Measurements from ENCODE around the gene PPP2R5C.

Gene PPP2R5C

GRCh38 chr14:101823511-101824120 lies 62.1 kb downstream of the PPP2R5C start:
- no peak overlapping the region for H3K4me3 ChIP-seq (ENCODE audit: low read depth, low read length)
- in situ Hi-C loops (cut with HindIII; ENCODE audit: low sequenced_read_pairs): no loop called here
- DNase-seq (ENCODE audit: low read depth, low spot score): no peak

GRCh38 chr14:101824339-101824727 lies 62.8 kb downstream of the PPP2R5C start:
- no peak for TF ChIP-seq CTCF (IDR thresholded peaks at IDR 0.05; ENCODE audit: low read depth, low read length)
- DNase-seq (ENCODE audit: low read depth, low spot score): no peak
- in situ Hi-C loops (cut with HindIII; ENCODE audit: low sequenced_read_pairs): no loop called here
- no peak overlapping the region for H3K4me3 ChIP-seq (ENCODE audit: low read depth, low read length)

More at GRCh38 chr14:101823511-101824120, 62.1 kb downstream of the PPP2R5C start:
- TF ChIP-seq CTCF (IDR thresholded peaks at IDR 0.05; ENCODE audit: low read depth, low read length): no peak

DNA sequence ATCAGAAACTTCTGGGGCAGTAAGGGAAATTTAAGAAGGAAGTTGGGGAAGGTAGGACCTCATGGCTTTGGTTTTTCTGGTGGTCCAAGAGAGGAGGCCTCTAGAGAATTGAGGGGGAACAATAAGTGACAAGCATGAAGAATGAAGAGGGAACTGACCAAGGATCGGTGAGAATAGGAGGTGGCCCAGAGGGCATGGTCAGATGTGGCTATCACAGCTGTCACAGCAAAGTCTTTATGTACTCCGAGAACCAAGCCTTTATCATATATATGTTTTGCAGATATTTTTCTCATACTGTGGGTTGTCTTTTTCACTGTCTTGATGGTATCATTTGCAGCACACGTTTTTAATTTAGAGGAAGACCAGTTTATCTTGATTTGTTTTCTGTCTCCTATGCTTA lies 64.3 kb downstream of the PPP2R5C start:
- no peak for TF ChIP-seq CTCF (IDR thresholded peaks at IDR 0.05; ENCODE audit: low read depth, low read length)
- in situ Hi-C loops (cut with HindIII; ENCODE audit: low sequenced_read_pairs): no loop called here
- DNase-seq (ENCODE audit: low read depth, low spot score): no peak
- no peak overlapping the region for H3K4me3 ChIP-seq (ENCODE audit: low read depth, low read length)

DNA sequence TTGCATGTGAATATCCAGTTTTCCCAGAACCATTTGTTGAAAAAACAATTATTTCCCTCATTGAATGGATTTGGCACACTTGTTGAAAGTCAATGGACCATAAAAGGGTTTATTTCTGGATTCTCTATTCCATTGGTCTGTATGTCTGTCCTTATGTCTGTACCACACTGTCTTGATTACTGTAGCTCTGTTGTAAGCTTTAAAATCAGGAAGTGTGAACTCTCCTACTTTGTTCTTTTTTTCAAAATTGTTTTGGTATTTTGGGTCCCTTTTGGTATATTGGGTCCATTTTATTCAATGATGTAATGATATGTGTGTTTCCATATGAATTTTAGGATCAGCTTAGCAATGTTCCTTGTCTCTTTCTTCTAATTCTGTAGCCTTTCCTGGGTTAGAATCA lies 64.8 kb downstream of the PPP2R5C start:
- no peak for TF ChIP-seq CTCF (IDR thresholded peaks at IDR 0.05; ENCODE audit: low read depth, low read length)
- H3K4me3 ChIP-seq (ENCODE audit: low read depth, low read length): no peak overlapping the region
- DNase-seq (ENCODE audit: low read depth, low spot score): no peak
- in situ Hi-C loops (cut with HindIII; ENCODE audit: low sequenced_read_pairs): no loop called here

DNA sequence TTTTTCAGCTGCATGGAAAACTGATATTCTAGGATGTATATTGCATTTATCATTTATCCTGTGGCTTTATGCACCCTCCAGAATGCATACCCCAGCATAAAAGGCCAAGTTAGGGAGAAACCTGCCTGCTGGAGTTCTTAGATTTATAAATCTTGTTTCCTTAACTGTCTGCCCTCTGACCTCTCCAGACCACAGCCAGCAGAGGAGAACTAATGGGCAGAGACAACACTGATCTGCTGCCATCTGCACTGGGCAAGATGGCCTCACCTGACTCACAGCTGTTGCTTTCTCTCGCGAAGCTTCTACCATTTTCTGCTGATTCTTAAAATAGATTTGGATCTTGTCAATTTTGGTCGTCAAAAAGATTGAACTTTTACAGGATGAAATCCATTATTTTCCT lies 65.8 kb downstream of the PPP2R5C start:
- H3K4me3 ChIP-seq (ENCODE audit: low read depth, low read length): no peak overlapping the region
- DNase-seq (ENCODE audit: low read depth, low spot score): no peak
- in situ Hi-C loops (cut with HindIII; ENCODE audit: low sequenced_read_pairs): no loop called here
- no peak for TF ChIP-seq CTCF (IDR thresholded peaks at IDR 0.05; ENCODE audit: low read depth, low read length)

- in situ Hi-C loops (cut with HindIII; ENCODE audit: low sequenced_read_pairs): no loop called here
- no peak for DNase-seq (ENCODE audit: low read depth, low spot score)
- H3K4me3 ChIP-seq (ENCODE audit: low read depth, low read length): no peak overlapping the region
- no peak for TF ChIP-seq CTCF (IDR thresholded peaks at IDR 0.05; ENCODE audit: low read depth, low read length)
Observed at GRCh38 chr14:101828046-101828445, 66.5 kb downstream of the PPP2R5C start.

DNA sequence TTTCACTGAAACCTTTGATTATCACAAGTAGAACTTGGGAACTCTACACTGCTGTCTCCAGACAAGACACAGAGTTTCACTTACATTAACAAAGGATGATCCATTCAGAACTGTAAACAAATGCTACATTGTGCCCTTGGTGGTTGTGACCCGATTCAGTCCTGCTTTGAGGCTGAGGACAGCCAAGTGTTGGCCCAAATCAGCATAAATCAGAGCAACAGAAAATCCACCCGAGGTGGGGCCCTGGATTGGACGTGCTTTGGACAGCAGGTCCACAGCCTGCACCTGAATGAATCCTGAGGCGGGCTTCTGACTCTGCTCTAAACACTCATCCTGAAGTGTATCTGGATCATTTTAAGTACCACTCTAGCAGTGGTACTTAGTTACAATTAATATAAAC lies 68.8 kb downstream of the PPP2R5C start:
- no peak for TF ChIP-seq CTCF (IDR thresholded peaks at IDR 0.05; ENCODE audit: low read depth, low read length)
- in situ Hi-C loops (cut with HindIII; ENCODE audit: low sequenced_read_pairs): no loop called here
- DNase-seq (ENCODE audit: low read depth, low spot score): no peak
- H3K4me3 ChIP-seq (ENCODE audit: low read depth, low read length): no peak overlapping the region
